Stimulated activated CD4-positive, alpha-beta T cell treated with anti-CD3 and anti-CD28 coated beads, Interleukin-2, amount 100 ng/mL, for 48 hours (primary cell): ENCODE results near the gene AADAT.

Experiments used
- DNase-seq, 2 donors: peaks; one replicate each; pipeline ENCODE4 v3.0.0-alpha.2; 2020

Gene AADAT

DNA sequence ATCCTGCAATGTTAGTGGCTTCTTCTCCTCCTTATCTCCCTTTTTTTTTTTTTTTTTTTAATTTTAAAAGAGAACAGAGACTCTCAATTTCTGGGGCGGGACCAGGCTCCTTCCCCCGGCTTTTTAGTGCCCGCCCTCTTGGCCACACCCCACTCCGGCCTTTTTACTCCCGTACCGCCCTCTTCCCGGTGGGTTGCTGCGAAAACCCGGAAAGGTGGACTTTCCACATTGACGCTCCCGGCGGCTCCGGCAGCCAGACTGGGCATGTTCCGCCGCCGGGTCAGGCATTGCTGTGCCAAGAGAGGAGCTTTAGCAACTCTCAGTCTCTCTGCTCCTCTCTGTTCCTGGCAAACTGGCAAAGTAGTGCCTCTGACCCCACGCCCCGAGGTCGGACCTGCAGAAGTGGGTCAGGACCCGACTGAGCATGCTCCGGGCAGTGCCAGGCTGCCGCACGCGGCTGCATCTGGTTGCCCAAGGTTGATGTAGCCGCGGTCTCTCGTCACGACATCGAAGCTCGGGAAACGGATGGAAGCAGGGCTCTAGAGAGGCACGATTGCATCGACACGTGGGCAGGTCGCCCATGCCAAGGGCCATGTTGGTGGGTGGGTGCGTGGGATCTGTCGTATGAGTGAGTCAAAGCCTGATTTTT, 62.5 kb downstream of the AADAT start:
- DNase-seq, result peak; percentile 88 to 90

DNA sequence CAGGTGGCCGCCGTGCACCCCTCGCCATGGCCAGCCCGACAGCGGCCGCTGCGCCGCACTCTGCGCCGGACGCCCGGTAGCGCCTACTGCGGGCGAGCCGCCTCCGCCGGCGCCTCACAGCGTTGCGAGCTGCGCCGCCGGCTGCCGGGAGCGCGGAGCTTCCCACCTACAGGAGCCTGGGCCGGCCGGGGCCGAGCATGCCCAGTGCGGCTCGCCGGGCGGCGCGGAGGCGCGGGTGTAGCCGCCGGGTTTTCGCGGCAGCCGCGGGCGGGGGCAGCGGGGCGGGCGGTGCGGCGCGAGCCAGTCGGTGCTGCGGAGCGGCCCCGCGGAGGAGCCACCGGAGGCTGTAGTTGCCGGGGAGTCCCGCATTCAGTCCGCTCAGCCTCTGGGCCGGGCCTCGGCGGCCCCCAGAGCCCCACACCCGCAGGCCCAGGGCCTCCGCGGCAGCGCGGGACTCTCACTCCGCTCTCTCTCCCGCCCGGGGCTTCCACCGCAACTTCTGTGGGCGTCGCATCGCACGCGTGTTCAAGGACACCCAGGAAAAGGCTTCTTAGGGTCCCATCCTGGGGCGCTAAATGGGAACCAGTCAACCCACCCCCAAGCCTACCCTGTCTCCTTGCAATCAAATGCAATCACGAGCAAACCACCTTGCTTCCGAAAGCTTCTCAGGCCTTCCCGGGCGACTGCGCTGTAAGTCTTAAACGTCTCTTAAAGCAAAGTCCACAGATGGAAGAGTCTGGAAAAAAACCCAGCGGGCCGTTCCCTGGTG, 63.3 kb downstream of the AADAT start, which contains the start of gene MFAP3L:
TSS of gene MFAP3L (minus strand) at position 143 of the 769 bp plus-strand sequence. CDS start 20,518 bp downstream, outside the sequence.
- DNase-seq, result peak; percentile 72 to 76

DNA sequence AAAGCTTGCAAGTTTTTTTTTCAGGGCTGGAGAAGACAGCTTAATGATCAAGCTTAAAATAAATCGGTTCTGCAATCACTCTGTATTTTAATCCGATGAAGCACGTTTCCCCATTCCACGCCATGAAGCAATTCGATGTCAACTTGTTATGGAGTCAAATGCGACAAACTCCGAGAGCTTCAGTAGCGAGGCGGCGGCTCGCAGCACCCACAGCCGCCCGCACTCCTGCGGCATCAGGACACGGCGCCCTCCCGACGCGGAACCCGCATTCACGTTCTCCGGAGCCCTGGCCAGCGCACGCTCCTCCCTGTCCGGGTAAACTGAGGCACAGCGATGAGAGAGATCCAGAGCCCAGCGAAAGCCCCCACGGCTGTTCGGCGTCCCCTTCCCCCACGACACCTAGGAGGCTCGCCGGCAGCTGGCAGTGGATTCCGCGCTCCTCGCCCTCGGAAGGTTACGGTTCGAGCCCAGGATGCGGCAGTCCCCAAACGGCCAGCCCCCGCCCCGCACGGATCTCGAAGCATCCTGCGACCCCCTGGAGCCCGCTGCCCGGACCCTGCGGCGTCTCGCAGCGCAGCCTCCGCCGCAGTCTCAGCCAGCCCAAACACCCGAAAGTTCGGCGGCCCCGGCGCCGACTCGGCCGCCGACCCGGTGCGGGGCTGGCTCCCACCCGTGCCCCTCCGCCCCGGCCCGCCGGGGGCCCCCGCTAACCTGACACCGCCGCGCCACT, 64.1 kb downstream of the AADAT start:
- peak in 1 of 2 donors; percentile 7 for DNase-seq

DNA sequence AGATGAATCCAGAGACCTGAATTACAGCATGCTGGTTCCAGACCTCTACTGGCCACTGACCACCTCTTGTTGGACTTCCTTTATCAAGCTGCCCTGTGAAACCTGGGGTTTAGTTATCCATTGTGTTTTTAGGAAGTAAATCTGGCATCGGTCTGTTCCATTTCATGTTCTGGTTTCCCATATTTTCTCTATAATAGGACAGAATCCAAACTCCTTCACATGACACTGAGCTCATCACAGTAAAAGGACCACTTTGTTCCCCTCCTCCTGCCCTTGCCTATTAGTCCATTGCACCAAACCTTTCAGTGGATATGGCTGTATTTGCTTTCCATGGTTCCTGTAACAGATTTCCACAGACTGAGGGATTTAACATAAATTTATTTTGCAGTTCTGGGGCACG, 67.5 kb downstream of the AADAT start:
- DNase-seq, result no peak

DNA sequence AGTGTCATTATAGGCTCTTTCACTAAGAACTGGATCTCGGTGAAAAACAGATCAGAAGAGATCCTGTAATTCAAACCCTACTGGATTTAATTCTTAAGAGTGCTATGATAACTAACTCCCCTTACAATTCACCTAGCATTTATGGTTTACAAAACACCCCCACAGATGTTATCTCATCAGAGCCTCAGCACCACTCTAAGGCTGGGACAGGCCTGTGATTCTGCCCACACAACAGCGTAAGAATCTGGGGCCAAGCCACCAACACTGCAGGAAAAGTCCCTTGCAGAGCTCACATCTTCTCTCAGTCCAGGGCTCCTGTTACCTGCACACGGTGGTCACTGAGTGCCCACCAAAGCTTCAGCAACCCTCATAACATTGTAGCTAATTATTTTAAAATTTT, 72.5 kb downstream of the AADAT start:
- DNase-seq, result no peak

DNA sequence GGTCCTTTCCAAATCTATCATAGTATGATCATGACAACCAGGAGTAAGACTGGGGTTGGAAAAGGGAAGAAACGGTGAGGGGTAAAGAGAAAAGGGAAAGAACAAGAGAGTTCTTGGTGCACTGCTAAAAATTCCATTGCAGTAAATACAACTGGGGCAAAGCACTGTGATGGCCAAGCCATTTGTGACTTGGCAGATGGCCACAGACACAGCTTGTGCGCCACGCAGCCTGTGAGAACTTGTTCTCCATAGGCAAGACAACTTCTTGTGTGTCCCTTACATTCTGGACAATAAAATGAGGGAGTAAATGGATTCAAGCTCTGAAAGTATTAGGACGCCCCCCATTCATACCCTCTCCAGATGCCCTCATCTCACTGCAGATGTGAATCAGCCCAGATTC, 74.5 kb downstream of the AADAT start:
- DNase-seq, result no peak

DNA sequence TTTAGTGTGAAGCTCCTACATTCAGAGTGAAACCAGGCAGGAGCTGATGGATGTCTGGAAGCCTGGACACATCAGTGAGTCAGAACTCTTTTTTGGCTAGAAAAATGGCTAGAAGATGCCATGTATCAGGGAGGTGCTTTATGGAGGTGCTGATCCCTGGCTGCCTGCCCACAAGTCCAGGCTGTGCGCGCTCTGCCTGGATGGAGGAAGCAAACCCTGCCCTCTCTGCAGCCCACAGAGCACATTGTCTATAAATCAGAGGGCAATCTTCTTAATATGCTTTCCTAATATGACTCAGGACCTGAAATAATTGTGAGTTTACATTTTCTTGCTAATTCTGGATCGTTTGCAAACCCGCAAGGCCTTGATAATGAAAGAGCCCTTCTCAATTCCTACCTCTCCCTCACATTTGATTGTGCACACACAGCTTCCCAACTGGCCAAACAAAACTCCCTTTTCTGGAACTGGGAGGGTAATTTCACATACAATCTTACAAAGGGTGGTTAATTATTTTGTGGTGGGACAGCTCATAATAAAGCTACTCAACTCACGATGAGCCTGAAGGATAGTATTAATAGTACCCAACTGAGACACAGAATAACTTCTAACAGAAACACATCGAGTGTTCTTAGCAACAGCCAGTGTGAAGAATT, 75.3 kb downstream of the AADAT start:
- no peak for DNase-seq

DNA sequence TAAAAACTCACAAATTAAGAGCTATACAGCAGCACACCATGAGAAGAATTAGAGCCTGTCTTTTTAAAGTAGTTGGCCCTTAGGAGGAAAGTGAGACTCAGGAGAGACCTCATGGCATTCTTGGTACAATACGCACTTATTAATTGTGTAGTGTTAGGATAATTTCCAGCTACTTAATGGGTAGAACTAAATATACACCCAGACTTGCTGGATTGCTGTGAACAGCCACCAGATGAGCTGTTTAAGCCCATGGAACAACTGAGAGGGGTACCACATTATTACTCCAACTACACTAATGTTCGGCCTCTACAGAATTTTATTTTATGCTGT, 77.2 kb downstream of the AADAT start:
- DNase-seq, result no peak

DNA sequence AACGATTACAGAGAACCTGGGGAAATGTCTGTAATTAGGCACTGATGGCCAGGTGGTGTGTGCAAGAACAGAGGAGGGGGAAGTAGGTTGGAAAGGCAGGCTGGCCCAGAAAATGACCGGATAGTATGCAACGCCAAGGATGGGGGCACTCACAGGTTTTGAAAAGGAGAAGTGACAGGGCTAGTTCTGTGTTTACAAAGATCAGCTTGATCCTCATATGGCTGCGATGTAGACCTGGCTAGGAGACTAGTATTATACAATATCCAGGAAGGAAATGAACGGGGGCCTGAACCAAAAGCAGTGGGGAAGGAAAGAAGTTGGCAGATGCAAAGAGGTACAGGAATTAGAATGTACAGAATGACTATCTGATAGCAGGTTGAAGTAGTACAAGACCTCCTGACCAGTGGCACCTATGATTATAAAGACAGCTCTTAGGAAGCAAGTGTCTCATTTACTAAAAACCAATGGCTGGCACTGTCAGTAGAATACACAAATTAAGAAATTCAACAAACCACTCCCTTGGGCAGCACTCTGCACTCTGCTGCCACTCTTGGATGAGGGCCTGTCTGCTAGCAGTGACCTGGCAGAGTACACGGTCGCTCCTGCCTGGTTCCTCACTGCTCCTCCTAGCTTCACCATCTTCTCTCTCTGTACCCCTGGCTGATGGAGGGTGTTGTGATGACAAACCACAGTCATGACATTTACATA, 77.7 kb downstream of the AADAT start:
- DNase-seq, result no peak
